ENCODE results near the gene PSAP.

DNA sequence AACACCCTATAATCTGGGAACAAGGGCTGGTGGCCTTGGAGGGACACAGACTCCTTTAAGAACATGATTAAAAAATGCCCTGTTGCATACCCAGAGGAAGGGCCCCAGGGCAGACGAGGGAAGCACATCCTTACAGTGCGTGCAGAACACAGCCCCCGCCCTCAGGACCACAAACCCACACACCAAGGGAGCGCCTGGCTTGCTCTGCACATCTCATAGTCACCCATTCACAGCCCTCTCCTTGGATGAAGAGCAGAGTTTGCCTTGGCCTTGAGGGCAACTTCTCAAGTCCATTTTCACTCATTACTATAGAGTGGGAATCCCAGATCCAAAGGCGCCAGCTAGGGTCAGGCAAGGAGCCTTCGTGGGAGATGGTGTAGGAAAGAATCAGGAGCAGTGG, 71.4 kb downstream of the PSAP start:
- TF ChIP-seq FOXK2 (IDR thresholded peaks at IDR 0.05) (no peak), TARDBP (IDR thresholded peaks at IDR 0.05) (no peak), SUZ12 (IDR thresholded peaks at IDR 0.05) (no peak), ARNT (IDR thresholded peaks at IDR 0.05) (no peak), FOXA1 (IDR thresholded peaks at IDR 0.05) (no peak), LEF1 (IDR thresholded peaks at IDR 0.05; ENCODE audit: borderline replicate concordance) (no peak), ELF4 (IDR thresholded peaks at IDR 0.05) (no peak), HDGF (IDR thresholded peaks at IDR 0.05; ENCODE audit: borderline replicate concordance) (no peak), SP1 (IDR thresholded peaks at IDR 0.05) (no peak), ZNF384 (IDR thresholded peaks at IDR 0.05) (no peak), BHLHE40 (IDR thresholded peaks at IDR 0.05; ENCODE audit: borderline replicate concordance) (no peak), CTBP1 (IDR thresholded peaks at IDR 0.05; ENCODE audit: borderline replicate concordance) (no peak), FOXM1 (IDR thresholded peaks at IDR 0.05; ENCODE audit: borderline replicate concordance) (no peak)
- TF ChIP-seq, protein P1, sequence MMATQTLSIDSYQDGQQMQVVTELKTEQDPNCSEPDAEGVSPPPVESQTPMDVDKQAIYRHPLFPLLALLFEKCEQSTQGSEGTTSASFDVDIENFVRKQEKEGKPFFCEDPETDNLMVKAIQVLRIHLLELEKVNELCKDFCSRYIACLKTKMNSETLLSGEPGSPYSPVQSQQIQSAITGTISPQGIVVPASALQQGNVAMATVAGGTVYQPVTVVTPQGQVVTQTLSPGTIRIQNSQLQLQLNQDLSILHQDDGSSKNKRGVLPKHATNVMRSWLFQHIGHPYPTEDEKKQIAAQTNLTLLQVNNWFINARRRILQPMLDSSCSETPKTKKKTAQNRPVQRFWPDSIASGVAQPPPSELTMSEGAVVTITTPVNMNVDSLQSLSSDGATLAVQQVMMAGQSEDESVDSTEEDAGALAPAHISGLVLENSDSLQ (IDR thresholded peaks at IDR 0.05) = no peak
